Small intestine (tissue), 7 donors: ENCODE data around the gene SARDH. TPM values are rescaled to one million over a fixed set of nuclear protein-coding genes. Genes with fewer than 3 reads are reported as not detected.

ENCODE experiments used
- DNase-seq, 2 donors: peaks; one replicate each; pipeline versions ENCODE4 v3.0.0 to v3.0.0-alpha.2; 2013
- FAIRE-seq: peaks from 2 replicates; lab custom pipeline; 2012; peaks lifted over from hg19 to GRCh38; lab: Jason Lieb, UNC
- H3K27ac ChIP-seq, 3 donors: one replicate each; pipeline ENCODE4 v1.5.1; 2013; ENCODE audit warnings: low read length in 2 of 3, mild to moderate bottlenecking in 2 of 3, control low read depth in 1 of 3, inconsistent platforms in 1 of 3, low read depth in 1 of 3, moderate library complexity in 1 of 3
- H3K27me3 ChIP-seq, 3 donors: one replicate each; pipeline ENCODE4 v1.6.1; 2013; ENCODE audit warnings: low read length in 3 of 3, inconsistent platforms in 1 of 3; ENCODE audit not compliant: control insufficient read depth in 3 of 3, insufficient read depth in 3 of 3
- H3K36me3 ChIP-seq, 3 donors: one replicate each; pipeline ENCODE4 v1.6.1; 2013; ENCODE audit warnings: low read length in 3 of 3, inconsistent platforms in 1 of 3, low read depth in 1 of 3, mild to moderate bottlenecking in 1 of 3, moderate library complexity in 1 of 3; ENCODE audit not compliant: control insufficient read depth in 3 of 3, insufficient read depth in 2 of 3
- H3K4me1 ChIP-seq, 3 donors: one replicate each; pipeline ENCODE4 v1.6.1; 2013; ENCODE audit warnings: low read length in 2 of 3, inconsistent platforms in 1 of 3, low read depth in 1 of 3, mild to moderate bottlenecking in 1 of 3, moderate library complexity in 1 of 3; ENCODE audit not compliant: control insufficient read depth in 3 of 3, insufficient read depth in 2 of 3
- H3K4me3 ChIP-seq, 3 donors: one replicate each; pipeline ENCODE4 v1.5.1; 2013; ENCODE audit warnings: low read length in 3 of 3, control low read depth in 1 of 3, inconsistent platforms in 1 of 3, low read depth in 1 of 3, mild to moderate bottlenecking in 1 of 3, moderate library complexity in 1 of 3
- H3K9me3 ChIP-seq, 2 donors: one replicate each; pipeline ENCODE4 v1.6.1; 2013; ENCODE audit warnings: low read depth in 1 of 2, low read length in 1 of 2; ENCODE audit not compliant: control insufficient read depth in 2 of 2, insufficient read depth in 1 of 2
- WGBS, 3 donors: extraction: QIAGEN DNeasy Blood & Tissue Kit; methylation state at CpG; one replicate each; pipeline ENCODE4 v1.1.7; 2013; 5-methylcytosine and 5-hydroxymethylcytosine counted together
- polyA plus RNA-seq, 4 donors: library from polyadenylated mRNA; stranded (reverse) in 3 of 4; unstranded in 1 of 4; fragments of 200-250 nt in 3 of 4; fragments of 120-200 nt in 1 of 4; gene quantifications; one replicate each; pipeline versions ENCODE4 v1.2.1 to v1.2.3, GENCODE V29; 2013
- donor health status: healthy with polysubstance abuse.
- donor health status: control.
- donor health status: control.
- donor health status: Bipolar disorder and iron deficiency.
- donor health status: healthy.

The SARDH gene
- polyA plus RNA-seq, 4 donors = 0.51 to 2.6 (median 0.54) TPM; not detected in 1

DNA sequence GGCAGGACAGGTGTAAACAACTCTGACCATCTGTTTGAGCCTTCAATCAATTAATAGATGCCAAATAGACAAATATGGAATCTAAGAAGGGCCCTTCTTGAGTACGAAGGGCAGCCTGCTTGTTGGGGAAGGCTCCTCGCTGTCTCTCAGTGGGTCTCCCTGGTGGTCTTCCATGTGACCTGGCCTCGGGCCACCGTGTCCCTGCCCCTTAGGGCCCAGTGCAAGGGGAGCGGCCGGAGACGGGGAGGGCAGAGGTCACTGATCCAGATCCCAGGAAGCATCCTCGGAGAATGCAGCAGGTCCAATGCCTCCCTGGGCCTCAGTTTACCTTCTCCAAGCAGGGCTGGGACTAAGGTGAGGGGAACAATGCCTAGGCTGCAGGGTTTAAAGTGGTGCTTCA, 99.4 kb downstream of the SARDH start:
- Histone ChIP-seq H3K27me3 (peaks cover 0 to 4% (median 0%) of the 10 kb centered on the region in 3 donors), H3K9me3 (no peaks in the 10 kb centered on the region), H3K36me3 (no peaks in the 10 kb centered on the region), H3K4me3 (no peak overlapping the region), H3K4me1 (no peaks in the 10 kb centered on the region), H3K27ac (no peak overlapping the region)
- FAIRE-seq (no peak), DNase-seq (no peak)
- WGBS, 3 donors = 50 to 87% (median 61%) methylated on average over 8 of the region's 8 CpGs

DNA sequence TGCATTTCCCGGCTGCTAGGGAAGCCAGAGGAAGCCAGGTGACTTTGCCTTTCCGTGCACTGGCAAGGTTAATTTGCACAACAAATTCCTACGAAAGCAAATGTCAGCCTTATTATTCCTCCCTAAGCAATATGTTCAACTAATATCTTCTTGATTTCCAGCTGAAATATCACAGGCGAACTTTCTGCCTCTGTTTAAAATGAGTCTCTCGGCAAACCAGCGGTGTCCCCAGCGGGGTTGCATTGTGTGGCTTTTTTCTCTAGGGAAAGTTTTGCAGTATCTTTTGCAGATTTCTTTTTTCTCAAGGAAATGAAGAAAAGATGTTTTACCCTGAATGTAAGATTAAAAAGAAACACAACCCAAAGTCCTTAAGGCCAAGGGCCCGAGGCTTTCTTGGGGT, 100.1 kb downstream of the SARDH start:
- no peak for FAIRE-seq
- peaks cover 0 to 4% (median 0%) of the 10 kb centered on the region in 3 donors for H3K27me3 ChIP-seq

DNA sequence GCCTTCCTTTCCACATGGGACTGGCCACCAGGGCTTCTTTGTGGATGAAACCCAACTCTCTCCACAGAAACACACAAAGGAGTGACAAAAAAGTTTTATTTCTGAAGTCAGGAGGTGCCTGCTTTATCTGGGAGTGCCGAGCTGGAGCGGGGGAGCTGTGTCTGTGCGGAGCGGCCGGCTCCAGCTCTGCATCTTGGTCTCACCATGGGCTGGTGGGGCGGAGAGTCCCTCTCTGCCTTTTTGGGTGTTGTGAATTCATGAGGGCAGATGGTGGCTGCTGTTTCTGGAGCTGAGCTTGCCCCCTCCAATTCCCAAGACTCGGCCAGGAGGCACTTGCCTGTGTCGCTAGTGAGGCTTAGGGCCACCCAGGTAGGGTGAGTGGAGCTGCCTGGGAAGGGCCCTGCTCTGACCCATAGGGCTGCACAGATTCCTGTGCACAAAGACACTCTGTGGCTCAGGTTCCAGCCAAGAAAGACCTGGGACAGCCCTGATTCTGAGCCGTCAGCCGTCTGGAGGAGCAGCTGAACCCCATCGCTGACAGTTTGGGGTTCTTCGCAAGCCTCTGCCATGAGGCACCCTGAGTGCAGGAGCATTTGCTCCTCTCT, 100.6 kb downstream of the SARDH start:
- Histone ChIP-seq H3K4me1 (no peaks in the 10 kb centered on the region), H3K9me3 (no peaks in the 10 kb centered on the region), H3K27me3 (peaks cover 0 to 4% (median 0%) of the 10 kb centered on the region in 3 donors), H3K4me3 (no peak overlapping the region), H3K36me3 (no peaks in the 10 kb centered on the region), H3K27ac (no peak overlapping the region)
- FAIRE-seq (no peak), DNase-seq (no peak)
- WGBS, 3 donors = 70 to 76% (median 71%) methylated on average over 12 of the region's 12 CpGs

More for the DNA sequence above, 100.1 kb downstream of the SARDH start:
- H3K4me3 ChIP-seq = no peak overlapping the region
- no peaks in the 10 kb centered on the region for H3K4me1 ChIP-seq
- H3K36me3 ChIP-seq = no peaks in the 10 kb centered on the region
- no peak overlapping the region for H3K27ac ChIP-seq
- H3K9me3 ChIP-seq = no peaks in the 10 kb centered on the region
- DNase-seq = no peak
- WGBS, 3 donors = 54 to 71% (median 69%) methylated on average over 8 of the region's 8 CpGs

DNA sequence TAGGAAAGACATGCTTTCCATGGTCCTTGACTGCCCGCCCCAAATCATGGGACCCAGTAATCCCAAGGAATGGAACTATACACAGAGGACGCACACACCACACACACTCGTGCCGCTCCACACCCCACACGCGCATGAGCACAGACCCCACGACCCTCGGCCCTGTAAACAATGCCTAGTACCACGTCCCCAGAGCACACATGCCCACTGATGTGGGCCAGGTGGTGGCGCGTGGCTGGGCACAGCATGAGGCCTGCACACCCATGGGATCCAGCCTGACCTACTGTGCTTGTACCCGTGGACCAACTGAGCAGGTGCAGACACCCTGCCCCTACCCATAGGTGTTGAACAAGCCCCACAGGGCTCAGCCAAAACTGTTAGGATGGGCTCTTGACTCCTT, 101.2 kb downstream of the SARDH start:
- Histone ChIP-seq H3K9me3 (no peaks in the 10 kb centered on the region), H3K4me3 (no peak overlapping the region), H3K4me1 (no peaks in the 10 kb centered on the region), H3K27ac (no peak overlapping the region), H3K27me3 (peaks cover 0 to 4% (median 0%) of the 10 kb centered on the region in 3 donors), H3K36me3 (no peaks in the 10 kb centered on the region)
- DNase-seq (no peak), FAIRE-seq (no peak)
- WGBS, 3 donors = 76 to 84% (median 83%) methylated on average over 12 of the region's 12 CpGs

DNA sequence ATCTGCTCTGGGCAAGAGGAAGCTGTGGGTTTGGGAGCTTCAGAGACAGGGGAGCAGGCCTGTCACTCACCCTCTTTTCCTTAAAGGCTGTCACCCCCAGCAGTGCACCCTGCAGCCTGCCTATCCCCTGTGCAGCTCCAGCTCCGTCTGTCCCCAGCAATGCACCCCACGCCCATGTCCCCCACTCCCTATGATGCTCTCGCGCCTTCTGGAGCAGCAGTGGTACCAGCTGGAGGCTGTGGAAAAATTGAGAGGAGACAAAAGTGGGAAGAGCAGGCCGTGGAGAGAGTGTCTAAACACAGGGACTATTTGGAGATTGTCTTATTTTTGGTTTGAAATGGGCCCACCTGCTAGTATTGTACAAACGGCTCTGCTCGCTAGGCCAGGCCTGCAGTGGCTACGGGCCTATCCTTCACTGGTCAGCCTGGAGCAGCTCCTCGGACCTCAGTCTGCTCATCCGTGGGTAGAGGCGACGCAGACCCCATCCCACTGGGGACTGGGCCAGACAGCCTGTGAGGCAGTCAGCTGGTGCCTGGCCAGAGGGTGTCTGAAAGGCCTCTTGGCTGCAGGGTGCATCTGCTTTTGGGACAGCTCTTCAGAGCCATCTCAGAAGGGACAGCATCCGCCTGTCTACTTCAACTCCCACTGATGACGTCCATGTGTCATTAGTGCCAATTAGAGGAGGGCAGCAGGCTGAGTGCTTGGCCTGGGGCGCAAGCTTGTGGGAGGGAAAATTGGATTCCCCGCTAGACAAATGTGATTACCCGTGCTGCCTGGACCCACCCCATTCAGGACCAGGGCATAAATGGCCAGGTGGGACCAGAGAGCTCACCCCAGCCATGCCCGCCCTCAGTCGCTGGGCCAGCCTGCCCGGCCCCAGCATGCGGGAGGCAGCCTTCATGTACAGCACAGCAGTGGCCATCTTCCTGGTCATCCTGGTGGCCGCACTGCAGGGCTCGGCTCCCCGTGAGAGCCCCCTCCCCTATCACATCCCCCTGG, 102.3 kb downstream of the SARDH start, which contains the start of gene DBH:
DBH (plus strand) TSS at position 831 of the 999 bp plus-strand sequence; CDS start at position 840, 9 bp downstream.
- no peaks in the 10 kb centered on the region for H3K4me1 ChIP-seq
- H3K36me3 ChIP-seq = no peaks in the 10 kb centered on the region
- H3K4me3 ChIP-seq = no peak within 1 kb of the TSS
- peaks cover 0 to 4% (median 0%) of the 10 kb centered on the region in 3 donors for H3K27me3 ChIP-seq
- WGBS, 3 donors = 78 to 85% (median 78%) methylated on average over 24 of the region's 24 CpGs
- FAIRE-seq = no peak
- no peaks in the 10 kb centered on the region for H3K9me3 ChIP-seq
- H3K27ac ChIP-seq = no peak within 1 kb of the TSS
- DNase-seq = no peak

DNA sequence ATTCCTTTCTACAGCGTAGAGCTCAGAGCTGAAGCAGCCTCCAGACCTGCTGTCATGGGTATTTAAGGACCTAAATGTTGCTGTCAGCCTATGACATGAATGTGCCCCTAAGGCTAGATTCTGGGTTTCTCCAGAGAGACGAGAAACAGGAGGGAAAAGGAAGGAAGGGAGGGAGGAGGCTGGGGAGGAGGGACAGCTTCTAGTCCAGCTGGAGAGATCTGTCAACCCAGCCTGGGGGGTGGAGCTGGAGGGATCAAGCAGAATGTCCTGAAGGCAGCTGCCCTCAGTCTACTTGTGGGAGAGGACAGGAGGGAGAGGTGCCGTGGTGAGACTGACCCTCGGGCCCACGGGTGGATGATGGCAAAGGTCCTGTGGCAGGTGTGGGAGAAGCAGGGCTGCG, 103.1 kb downstream of the SARDH start:
- H3K9me3 ChIP-seq = no peaks in the 10 kb centered on the region
- no peaks in the 10 kb centered on the region for H3K36me3 ChIP-seq
- H3K27me3 ChIP-seq = peaks cover 0 to 4% (median 0%) of the 10 kb centered on the region in 3 donors
- no peak overlapping the region for H3K27ac ChIP-seq
- FAIRE-seq (no peak), DNase-seq (no peak)
- WGBS, 3 donors = 51 to 62% (median 59%) methylated on average over 5 to 6 of the region's 6 CpGs
- H3K4me1 ChIP-seq = no peaks in the 10 kb centered on the region
- no peak overlapping the region for H3K4me3 ChIP-seq

DNA sequence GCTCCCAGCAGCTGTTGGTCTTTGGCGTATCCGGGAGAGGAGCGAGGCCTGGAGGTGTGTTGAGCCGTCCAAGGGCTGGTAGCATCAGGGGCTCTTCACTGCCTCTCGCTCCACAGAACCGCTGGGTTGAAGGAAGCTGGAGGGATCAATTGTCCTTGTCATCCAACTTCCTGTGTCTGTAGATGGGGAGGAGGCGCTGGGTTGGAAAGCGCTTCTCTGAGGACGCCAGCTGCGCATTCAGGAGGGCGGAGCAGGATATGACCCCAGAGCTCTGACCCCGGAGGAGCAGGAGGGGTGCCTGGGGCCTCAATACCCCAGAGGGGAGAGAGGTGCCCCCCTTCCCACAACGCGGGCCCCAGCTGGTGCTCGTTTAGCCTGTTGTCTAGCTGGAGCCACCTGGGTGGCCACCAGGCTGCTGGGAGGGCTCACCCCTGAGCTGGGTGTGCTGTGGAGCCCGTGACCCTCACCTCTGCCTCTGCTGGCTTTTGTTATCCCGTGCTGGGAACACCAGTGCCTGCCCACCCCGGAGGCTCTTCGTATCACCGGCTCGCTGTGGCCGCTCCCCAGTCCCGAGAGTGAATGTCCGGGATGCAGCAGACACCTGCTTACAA, 104.0 kb downstream of the SARDH start:
- Histone ChIP-seq H3K9me3 (no peaks in the 10 kb centered on the region), H3K36me3 (no peaks in the 10 kb centered on the region), H3K4me1 (no peaks in the 10 kb centered on the region), H3K4me3 (no peak overlapping the region), H3K27me3 (peaks cover 0 to 4% (median 0%) of the 10 kb centered on the region in 3 donors), H3K27ac (no peak overlapping the region)
- DNase-seq (peak in 1 of 2 donors; percentile 6), FAIRE-seq (no peak)
- 42 to 50% (median 42%) methylated on average over 24 of the region's 24 CpGs for WGBS, 3 donors

DNA sequence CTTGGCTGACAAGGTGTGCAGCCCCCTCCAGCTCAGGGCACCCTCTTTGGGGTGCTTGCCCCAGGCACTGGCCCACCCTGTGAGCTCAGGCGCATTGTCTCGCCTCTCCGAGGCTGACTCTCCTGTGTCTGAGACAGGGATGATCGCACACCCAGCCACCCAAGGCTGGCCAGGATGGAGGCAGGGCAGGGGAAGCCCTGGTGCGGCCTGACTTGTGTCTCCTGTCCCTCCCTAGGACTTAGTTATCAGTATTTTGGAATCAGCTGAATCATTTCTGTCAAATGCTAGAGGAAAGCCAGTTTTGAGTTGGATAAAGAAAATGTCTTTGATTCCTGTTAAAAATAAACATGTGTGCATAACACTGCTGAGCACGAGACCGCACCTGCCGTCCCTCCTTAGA, 104.5 kb downstream of the SARDH start:
- no peaks in the 10 kb centered on the region for H3K4me1 ChIP-seq
- H3K36me3 ChIP-seq = no peaks in the 10 kb centered on the region
- peaks cover 0 to 4% (median 0%) of the 10 kb centered on the region in 3 donors for H3K27me3 ChIP-seq
- H3K9me3 ChIP-seq = no peaks in the 10 kb centered on the region
- H3K27ac ChIP-seq = no peak overlapping the region
- no peak for FAIRE-seq
- DNase-seq = no peak
- no peak overlapping the region for H3K4me3 ChIP-seq
- WGBS, 3 donors = 57 to 63% (median 58%) methylated on average over 8 of the region's 8 CpGs
